Peyer's patch (tissue), 4 donors: ENCODE results near the gene PDK2. TPM values are rescaled to one million over a fixed set of nuclear protein-coding genes. Genes with fewer than 3 reads are reported as not detected.
A peak's percentile ranks its signal among the peaks of the same experiment; 100 is the strongest.

Experiments used
- DNase-seq, 3 donors: peaks; one replicate each; pipeline ENCODE4 v3.0.0-alpha.2; 2017 to 2019
- H3K27ac ChIP-seq, 4 donors: fragments of 200-600 bp; sonication (generic); one replicate each; pipeline ENCODE4 v1.5.1; 2016 to 2019
- H3K27me3 ChIP-seq, 2 donors: fragments of 200-600 bp; sonication (generic); one replicate each; pipeline ENCODE4 v1.5.1; 2019
- H3K36me3 ChIP-seq, 3 donors: fragments of 200-600 bp; sonication (generic); one replicate each; pipeline ENCODE4 v1.5.1; 2016 to 2019
- H3K4me1 ChIP-seq, 4 donors: fragments of 200-600 bp; sonication (generic); one replicate each; pipeline ENCODE4 v1.5.1; 2016 to 2019
- H3K4me3 ChIP-seq, 4 donors: fragments of 200-600 bp; sonication (generic); 1 replicate in 3 of 4; 2 replicates in 1 of 4; pipeline ENCODE4 v1.5.1; 2016 to 2019; ENCODE audit warnings: mild to moderate bottlenecking in 1 of 4
- H3K9me3 ChIP-seq, 4 donors: fragments of 200-600 bp; sonication (generic); one replicate each; pipeline ENCODE4 v1.5.1; 2016 to 2019; ENCODE audit warnings: mild to moderate bottlenecking in 1 of 4
- CTCF ChIP-seq, 6 experiments: fragments of 450-650 bp in 4 of 6; fragments of 200-600 bp in 2 of 6; sonication (generic) in 1 of 6; IDR thresholded peaks; one replicate each; pipeline ENCODE4 v1.5.1; 2017 to 2019; ENCODE audit warnings: antibody characterized with exemption in 6 of 6, mild to moderate bottlenecking in 3 of 6, moderate library complexity in 1 of 6
- POLR2A ChIP-seq, 2 donors: fragments of 450-650 bp; IDR thresholded peaks; one replicate each; pipeline ENCODE4 v1.5.1; 2017; ENCODE audit warnings: antibody characterized with exemption in 2 of 2, mild to moderate bottlenecking in 2 of 2, moderate library complexity in 2 of 2
- total RNA-seq, 4 donors: library from RNA; depleted of rRNA; stranded (reverse); fragments of >200 nt; gene quantifications; one replicate each; pipeline ENCODE4 v1.1.0, GENCODE V29; 2016

PDK2 gene
- total RNA-seq, 4 donors from 2014 or later = 23.1 to 283 (median 164) TPM

- peaks cover 0 to 46% (median 5%) of the 10 kb centered on the region in 4 donors for H3K4me1 ChIP-seq
- H3K9me3 ChIP-seq = no peaks in the 10 kb centered on the region
- no peak for DNase-seq
- peak overlapping the region; percentile 85 to 98 (median 89) for H3K27ac ChIP-seq
- TF ChIP-seq POLR2A (IDR thresholded peaks at IDR 0.05) (no peak), CTCF (IDR thresholded peaks at IDR 0.05) (no peak)
- peak overlapping the region; percentile 76 to 98 (median 90) for H3K4me3 ChIP-seq
- H3K27me3 ChIP-seq = no peaks in the 10 kb centered on the region
- H3K36me3 ChIP-seq = peaks cover 0 to 24% (median 0%) of the 10 kb centered on the region in 3 donors
Observed at GRCh38 chr17:50095626-50096037, 481 bp downstream of the PDK2 start.

- H3K9me3 ChIP-seq = no peaks in the 10 kb centered on the region
- H3K4me3 ChIP-seq = peak overlapping the region; percentile 76 to 98 (median 90)
- TF ChIP-seq CTCF (IDR thresholded peaks at IDR 0.05) (no peak), POLR2A (IDR thresholded peaks at IDR 0.05) (no peak)
- peaks cover 0 to 24% (median 0%) of the 10 kb centered on the region in 3 donors for H3K36me3 ChIP-seq
- H3K27ac ChIP-seq = peak overlapping the region; percentile 85 to 98 (median 89)
- peaks cover 0 to 50% (median 5%) of the 10 kb centered on the region in 4 donors for H3K4me1 ChIP-seq
- DNase-seq = peak in 1 of 3 donors; percentile 61
- H3K27me3 ChIP-seq = no peaks in the 10 kb centered on the region
Observed at GRCh38 chr17:50096092-50096491, 941 bp downstream of the PDK2 start.

- TF ChIP-seq POLR2A (IDR thresholded peaks at IDR 0.05) = no peak
- no peak for TF ChIP-seq CTCF (IDR thresholded peaks at IDR 0.05)
- peak overlapping the region in 2 of 4 donors; percentile 85 to 98 for H3K27ac ChIP-seq
- no peak for DNase-seq
- H3K4me1 ChIP-seq = peaks cover 0 to 55% (median 5%) of the 10 kb centered on the region in 4 donors
- no peaks in the 10 kb centered on the region for H3K9me3 ChIP-seq
- peak overlapping the region in 2 of 4 donors; percentile 76 to 85 for H3K4me3 ChIP-seq
- H3K27me3 ChIP-seq = no peaks in the 10 kb centered on the region
- peaks cover 0 to 24% (median 0%) of the 10 kb centered on the region in 3 donors for H3K36me3 ChIP-seq
Observed at GRCh38 chr17:50096758-50097157, 1.6 kb downstream of the PDK2 start.

- no peak for DNase-seq
- TF ChIP-seq POLR2A (IDR thresholded peaks at IDR 0.05) (no peak), CTCF (IDR thresholded peaks at IDR 0.05) (no peak)
Observed at GRCh38 chr17:50097455-50097854, 2.3 kb downstream of the PDK2 start.

GRCh38 chr17:50097926-50098325 lies 2.8 kb downstream of the PDK2 start:
- no peak for DNase-seq
- TF ChIP-seq POLR2A (IDR thresholded peaks at IDR 0.05) (peak in 1 of 2 donors; percentile 13), CTCF (IDR thresholded peaks at IDR 0.05) (no peak)
- peak overlapping the region in 2 of 4 donors; percentile 55 to 98 for H3K27ac ChIP-seq

More at GRCh38 chr17:50097455-50097854, 2.3 kb downstream of the PDK2 start:
- H3K27me3 ChIP-seq = no peaks in the 10 kb centered on the region
- H3K9me3 ChIP-seq = no peaks in the 10 kb centered on the region
- peak overlapping the region in 2 of 4 donors; percentile 55 to 98 for H3K27ac ChIP-seq
- peaks cover 0 to 24% (median 0%) of the 10 kb centered on the region in 3 donors for H3K36me3 ChIP-seq
- peak overlapping the region in 2 of 4 donors; percentile 76 to 85 for H3K4me3 ChIP-seq
- peaks cover 1 to 60% (median 5%) of the 10 kb centered on the region in 4 donors for H3K4me1 ChIP-seq

More at GRCh38 chr17:50097926-50098325, 2.8 kb downstream of the PDK2 start:
- Histone ChIP-seq H3K27me3 (no peaks in the 10 kb centered on the region), H3K9me3 (no peaks in the 10 kb centered on the region), H3K36me3 (peaks cover 0 to 24% (median 0%) of the 10 kb centered on the region in 3 donors), H3K4me3 (no peak overlapping the region), H3K4me1 (peaks cover 5 to 65% (median 7%) of the 10 kb centered on the region in 4 donors)
